NCI-H146 (cell line): ENCODE data around the gene PRTN3.
"Not testable (repeated sequence)": the region's sequence is repeated elsewhere in the genome, so short reads cannot be mapped to it uniquely, and the experiment has no call there.

Experiments
- DNase-seq: peaks from one replicate; lab custom pipeline; 2025; lab: John Stamatoyannopoulos, UW

PRTN3 gene

GRCh38 chr19:815775-816499 is 24.9 kb upstream of the PRTN3 start:
- no peak for DNase-seq

GRCh38 chr19:816500-816857 is 24.3 kb upstream of the PRTN3 start:
- no peak for DNase-seq

GRCh38 chr19:820212-820611 is 20.6 kb upstream of the PRTN3 start:
- DNase-seq: not testable (repeated sequence)

GRCh38 chr19:821231-821824 is 19.5 kb upstream of the PRTN3 start:
- DNase-seq: no peak

GRCh38 chr19:821825-822503 is 18.8 kb upstream of the PRTN3 start, which contains the start of gene PLPPR3:
Gene PLPPR3 (minus strand): TSS chr19:821955. CDS start chr19:821559, 396 bp downstream.
- DNase-seq: no peak

- no peak for DNase-seq
These were observed 17.2 kb upstream of the PRTN3 start for GRCh38 chr19:823565-824121.

- DNase-seq: no peak
These were observed 15.9 kb upstream of the PRTN3 start for GRCh38 chr19:824885-825284.

GRCh38 chr19:825897-826644 is 14.7 kb upstream of the PRTN3 start:
- no peak for DNase-seq

GRCh38 chr19:827314-827709 is 13.5 kb upstream of the PRTN3 start:
- DNase-seq: no peak

GRCh38 chr19:827710-828321 is 13.0 kb upstream of the PRTN3 start, which contains the start of gene AZU1:
Gene AZU1 (plus strand): TSS chr19:827837. CDS start chr19:827847, 10 bp downstream.
- DNase-seq: no peak

- no peak for DNase-seq
These were observed 11.6 kb upstream of the PRTN3 start for GRCh38 chr19:829129-829758.

GRCh38 chr19:831407-832369 is 9.1 kb upstream of the PRTN3 start:
- DNase-seq: no peak

GRCh38 chr19:834216-834615 is 6.6 kb upstream of the PRTN3 start:
- no peak for DNase-seq

- no peak for DNase-seq
These were observed 5.5 kb upstream of the PRTN3 start for GRCh38 chr19:835210-835810.

GRCh38 chr19:842802-843179 is 2.0 kb downstream of the PRTN3 start:
- not testable (repeated sequence) for DNase-seq

GRCh38 chr19:843180-843835 is 2.5 kb downstream of the PRTN3 start:
- peak; percentile 33 for DNase-seq

GRCh38 chr19:843836-844545 is 3.2 kb downstream of the PRTN3 start:
- no peak for DNase-seq

- no peak for DNase-seq
These were observed 3.8 kb downstream of the PRTN3 start for GRCh38 chr19:844546-844971.
